Astrocyte of the cerebellum (primary cell): ENCODE results near the gene PSMA6.
"Not testable (repeated sequence)": the region's sequence is repeated elsewhere in the genome, so short reads cannot be mapped to it uniquely, and the experiment has no call there.

ENCODE experiments used
- DNase-seq: peaks from one replicate; pipeline ENCODE4 v3.0.0-alpha.2; 2011; ENCODE audit warnings: low read depth
- H3K4me3 ChIP-seq: 2 replicates; pipeline ENCODE4 v1.5.1; 2011; ENCODE audit warnings: mild to moderate bottlenecking, low read depth, low read length, moderate library complexity
- CTCF ChIP-seq: IDR thresholded peaks from 2 replicates; pipeline ENCODE4 v1.5.1; 2012; ENCODE audit warnings: low read length, low read depth, moderate library complexity, mild to moderate bottlenecking; ENCODE audit errors: missing control alignments
- in situ Hi-C: cut with HindIII; loops from 2 replicates; pipeline ENCODE4 v1.10.0; 2017; ENCODE audit warnings: low sequenced_read_pairs

The PSMA6 gene

GRCh38 chr14:35299708-35300107 lies 7.5 kb downstream of the PSMA6 start:
- no peak for TF ChIP-seq CTCF
- H3K4me3 ChIP-seq: no peak overlapping the region
- DNase-seq: no peak
- in situ Hi-C loops: no loop called here

GRCh38 chr14:35300228-35300627 lies 8.0 kb downstream of the PSMA6 start:
- TF ChIP-seq CTCF: no peak
- in situ Hi-C loops: no loop called here
- H3K4me3 ChIP-seq: no peak overlapping the region
- DNase-seq: no peak

GRCh38 chr14:35301334-35301733 lies 9.2 kb downstream of the PSMA6 start:
- in situ Hi-C loops, H3K4me3 ChIP-seq, DNase-seq: not testable (repeated sequence)

GRCh38 chr14:35301735-35302528 lies 9.8 kb downstream of the PSMA6 start:
- in situ Hi-C loops: no loop called here
- no peak for DNase-seq
- no peak overlapping the region for H3K4me3 ChIP-seq
- TF ChIP-seq CTCF: no peak

GRCh38 chr14:35303149-35303935 lies 11.2 kb downstream of the PSMA6 start:
- no peak for TF ChIP-seq CTCF
- H3K4me3 ChIP-seq: no peak overlapping the region
- no peak for DNase-seq
- in situ Hi-C loops: no loop called here

- H3K4me3 ChIP-seq: no peak overlapping the region
- TF ChIP-seq CTCF: no peak
- DNase-seq: no peak
- in situ Hi-C loops: no loop called here
Measured at GRCh38 chr14:35304812-35305462, 12.8 kb downstream of the PSMA6 start.
